GM12872 (cell line): ENCODE results near the gene N4BP2L2.

ENCODE experiments used
- CTCF ChIP-seq: IDR thresholded peaks from 3 replicates; pipeline ENCODE4 v1.5.1; 2011; ENCODE audit warnings: low read depth, mild to moderate bottlenecking, low read length, moderate library complexity; ENCODE audit not compliant: insufficient read depth

Gene N4BP2L2

GRCh38 chr13:32455594-32455903 lies 83.0 kb downstream of the N4BP2L2 start:
- no peak for TF ChIP-seq CTCF

- no peak for TF ChIP-seq CTCF
Observed at GRCh38 chr13:32454886-32455593, 83.6 kb downstream of the N4BP2L2 start.

GRCh38 chr13:32453981-32454380 lies 84.6 kb downstream of the N4BP2L2 start:
- no peak for TF ChIP-seq CTCF

DNA sequence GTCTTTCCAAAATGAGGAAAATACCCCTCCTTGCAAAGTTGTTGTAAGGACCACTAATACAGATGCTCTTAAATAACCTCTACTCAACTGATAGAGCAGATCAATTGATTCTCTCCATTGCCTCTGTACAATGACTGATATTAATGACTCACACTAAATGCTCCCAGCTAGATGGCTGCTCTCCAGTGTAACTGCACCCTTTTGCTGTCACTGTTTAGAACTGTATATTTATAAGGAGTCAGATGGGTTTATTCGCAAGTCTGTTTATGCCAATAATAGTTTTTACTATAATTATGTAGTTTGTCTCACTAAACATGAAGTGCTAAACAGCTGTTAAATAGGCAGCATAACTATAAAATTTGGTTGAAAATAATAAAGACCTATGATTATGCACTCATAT lies 89.6 kb downstream of the N4BP2L2 start:
- TF ChIP-seq CTCF = no peak

- no peak for TF ChIP-seq CTCF
Observed at GRCh38 chr13:32447894-32448623, 90.5 kb downstream of the N4BP2L2 start.

DNA sequence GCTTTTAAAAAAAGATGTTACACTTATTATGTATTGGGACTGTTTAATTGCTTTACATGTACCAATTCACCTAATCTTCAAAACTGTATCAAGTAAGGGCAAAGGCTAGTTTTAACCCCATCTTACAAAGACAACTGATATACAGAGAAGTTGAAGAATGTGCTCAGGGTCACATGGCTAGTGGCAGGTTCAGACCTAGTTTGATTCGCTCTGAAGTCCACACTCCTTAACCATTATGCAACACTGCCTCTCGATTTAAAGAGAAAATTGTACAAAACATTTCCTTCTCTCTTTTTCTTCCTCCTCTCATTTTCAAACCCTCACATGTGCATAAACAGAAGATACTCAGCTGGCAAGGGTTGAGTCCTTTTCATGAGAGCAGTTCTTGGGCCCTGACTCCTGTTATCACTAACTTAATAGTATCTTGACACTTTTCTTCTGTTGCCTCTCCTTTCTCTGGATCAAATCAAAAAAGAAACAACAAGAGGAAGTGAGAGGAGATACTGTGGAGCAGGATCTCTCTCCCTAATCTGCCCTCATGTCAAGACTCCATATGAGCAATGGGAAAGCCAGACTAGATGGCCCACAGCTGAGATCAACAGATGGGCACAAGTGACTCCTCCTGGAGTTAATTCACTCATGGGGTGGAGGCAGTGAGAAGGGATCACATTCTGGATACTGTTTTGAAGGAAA lies 91.7 kb downstream of the N4BP2L2 start:
- no peak for TF ChIP-seq CTCF

DNA sequence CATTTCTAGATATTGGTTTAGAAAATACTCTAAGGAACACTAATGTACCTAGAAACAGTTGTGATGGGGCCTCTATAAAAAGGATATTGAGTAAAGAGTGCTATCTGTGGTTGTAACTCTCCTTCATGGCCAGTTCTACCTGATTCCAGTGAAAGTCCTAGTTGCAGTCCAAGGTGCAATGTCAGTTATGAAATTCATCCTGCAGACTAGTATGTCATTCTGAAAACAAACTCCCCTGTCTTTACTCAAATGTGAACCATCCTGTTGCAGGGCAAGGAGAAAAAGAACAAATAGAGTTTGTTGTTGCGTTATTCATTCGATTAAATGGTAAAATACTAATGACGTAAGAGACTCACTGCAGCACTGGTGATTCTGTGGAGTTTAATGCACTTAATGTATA lies 92.4 kb downstream of the N4BP2L2 start:
- no peak for TF ChIP-seq CTCF
